ENCODE measurements around the gene TBKBP1.
"Not testable (repeated sequence)": the region's sequence is repeated elsewhere in the genome, so short reads cannot be mapped to it uniquely, and the experiment has no call there.

TBKBP1 gene

DNA sequence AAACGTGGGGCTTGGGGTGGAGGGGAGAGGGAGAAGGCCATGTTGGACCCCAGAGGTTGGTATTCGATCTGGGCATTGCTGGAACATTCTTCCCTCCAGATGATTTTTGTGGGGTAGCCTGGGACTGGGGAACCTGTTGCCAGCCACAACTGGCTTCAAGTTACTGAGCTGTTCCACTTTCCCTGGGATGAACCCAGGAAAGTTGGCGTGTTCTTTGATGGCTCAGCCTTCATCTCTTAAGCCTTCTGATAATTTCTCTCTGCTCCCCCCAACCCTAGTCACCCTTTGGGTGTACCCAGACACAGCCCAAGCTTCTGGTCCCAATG lies 41.1 kb downstream of the TBKBP1 start:
- no peak for DNase-seq

DNA sequence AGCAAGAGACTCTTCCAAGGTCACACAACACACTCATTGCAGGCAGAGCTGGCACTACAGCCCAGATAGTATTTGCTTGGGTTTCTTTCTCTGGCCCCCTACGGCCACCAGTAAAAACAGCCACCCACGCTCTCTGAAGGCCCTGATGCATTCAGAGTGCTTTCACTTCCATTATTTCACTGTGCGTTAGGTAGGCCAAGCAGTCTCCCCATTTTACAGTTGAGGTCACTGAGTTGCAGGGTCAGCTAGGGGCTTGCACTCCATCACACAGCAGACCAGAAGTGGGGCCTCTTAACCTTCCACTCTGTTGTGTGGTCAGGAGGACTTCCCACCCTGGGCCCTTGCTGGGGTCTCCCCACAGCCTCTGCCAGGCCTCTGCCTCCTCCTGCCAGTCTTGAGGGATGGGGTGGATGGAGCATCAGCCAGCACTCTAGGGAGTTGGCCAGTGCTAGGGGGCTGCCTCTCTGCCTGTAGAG lies 41.6 kb downstream of the TBKBP1 start:
- no peak for DNase-seq

DNA sequence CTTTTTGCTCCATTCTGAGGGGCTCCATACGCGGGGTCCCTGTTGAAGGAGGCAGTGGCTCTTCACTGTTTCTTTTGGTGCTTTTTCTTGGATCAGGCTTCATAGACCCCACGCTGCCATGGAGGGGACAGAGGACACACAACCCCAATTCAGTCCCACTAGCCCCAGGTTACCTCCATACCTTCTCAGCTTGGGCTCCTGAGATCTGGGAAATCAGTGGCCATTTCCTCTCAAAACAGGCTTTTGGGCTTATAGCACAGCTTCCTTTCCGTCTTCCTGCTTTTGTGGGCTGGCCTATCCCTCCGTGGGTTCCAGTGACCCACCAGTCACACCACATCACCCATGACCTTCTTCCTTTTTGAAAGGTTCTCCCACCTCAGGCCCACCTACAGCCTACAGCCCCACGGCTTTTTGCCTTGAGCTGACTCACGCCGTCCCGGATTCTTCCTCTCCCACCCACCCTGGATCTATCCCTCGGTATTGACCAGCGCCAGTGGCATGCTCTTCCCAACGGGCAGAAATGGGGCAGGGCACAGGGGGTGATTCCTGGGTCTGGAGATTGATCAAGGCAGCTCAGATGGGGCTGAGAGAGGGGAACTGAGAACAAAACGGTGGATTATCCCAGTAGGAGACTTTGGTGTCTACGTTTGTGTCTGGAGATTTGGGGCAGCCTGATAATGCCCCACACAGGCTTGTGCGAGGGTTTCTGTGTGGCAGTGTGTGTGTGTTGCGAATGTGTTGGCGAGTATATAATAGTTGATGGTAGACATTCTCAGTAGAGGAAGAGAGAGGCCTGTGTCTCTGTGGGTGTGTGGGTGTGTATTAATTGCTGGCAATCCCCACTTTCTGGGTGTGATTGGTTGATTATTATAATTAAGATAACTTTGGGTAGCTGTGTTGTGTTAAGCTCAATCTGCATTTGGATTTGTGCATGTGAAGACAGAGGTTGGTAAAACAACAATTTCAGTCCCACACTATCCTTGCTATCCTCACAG lies 42.8 kb downstream of the TBKBP1 start:
- no peak for DNase-seq

DNA sequence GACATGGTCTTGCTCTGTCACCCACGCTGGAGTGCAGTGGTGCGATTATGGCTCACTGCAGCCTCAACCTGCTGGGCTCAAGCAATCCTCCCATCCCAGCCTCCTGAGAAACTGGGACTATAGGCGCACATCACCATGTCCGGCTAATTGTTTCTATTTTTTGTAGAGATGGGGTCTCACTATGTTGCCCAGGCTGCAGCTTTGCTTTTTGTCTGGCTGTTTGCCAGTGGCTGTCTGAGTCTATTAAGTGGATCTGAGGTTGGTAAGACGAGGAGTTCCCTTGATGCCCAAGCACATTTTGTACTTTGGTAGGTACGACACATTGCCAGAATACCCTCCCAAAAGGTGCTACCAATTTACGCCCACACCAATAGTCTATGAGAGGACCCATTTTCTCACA lies 44.2 kb downstream of the TBKBP1 start:
- DNase-seq, result no peak

DNA sequence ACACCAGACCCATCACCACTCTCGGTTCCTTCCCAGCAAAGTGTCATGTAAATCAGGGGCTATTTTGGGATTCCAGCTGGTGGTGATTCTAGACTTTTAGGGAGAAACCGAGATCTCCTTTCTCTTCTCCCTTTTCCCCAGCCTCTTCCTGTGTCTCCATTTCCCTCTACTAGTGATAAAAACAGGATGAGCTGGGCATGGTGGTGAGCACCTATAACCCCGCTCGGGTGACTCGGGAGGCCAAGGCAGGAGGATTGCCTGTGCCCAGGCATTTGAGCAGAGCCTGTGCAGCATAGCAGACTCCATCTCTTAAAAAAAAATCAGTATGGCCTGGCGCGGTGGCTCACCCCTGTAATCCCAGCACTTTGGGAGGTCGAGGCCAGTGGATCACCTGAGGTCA lies 45.2 kb downstream of the TBKBP1 start:
- DNase-seq, result no peak

DNA sequence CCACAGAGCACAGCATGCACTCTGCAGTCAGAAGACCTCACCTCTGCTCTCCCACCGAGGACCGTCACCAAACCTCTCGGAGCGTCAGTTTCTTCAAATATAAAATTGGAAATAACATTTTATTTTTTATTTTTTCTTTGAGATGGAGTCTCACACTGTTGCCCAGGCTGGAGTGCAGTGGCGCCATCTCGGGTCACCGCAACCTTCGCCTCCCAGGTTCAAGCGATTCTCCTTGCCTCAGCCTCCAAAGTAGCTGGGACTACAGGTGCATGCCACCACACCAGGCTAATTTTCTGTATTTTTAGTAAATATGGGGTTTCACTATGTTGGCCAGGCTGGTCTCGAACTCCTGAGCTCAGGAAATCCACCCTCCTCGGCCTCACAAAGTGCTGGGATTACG lies 46.0 kb downstream of the TBKBP1 start:
- DNase-seq, result not testable (repeated sequence)

DNA sequence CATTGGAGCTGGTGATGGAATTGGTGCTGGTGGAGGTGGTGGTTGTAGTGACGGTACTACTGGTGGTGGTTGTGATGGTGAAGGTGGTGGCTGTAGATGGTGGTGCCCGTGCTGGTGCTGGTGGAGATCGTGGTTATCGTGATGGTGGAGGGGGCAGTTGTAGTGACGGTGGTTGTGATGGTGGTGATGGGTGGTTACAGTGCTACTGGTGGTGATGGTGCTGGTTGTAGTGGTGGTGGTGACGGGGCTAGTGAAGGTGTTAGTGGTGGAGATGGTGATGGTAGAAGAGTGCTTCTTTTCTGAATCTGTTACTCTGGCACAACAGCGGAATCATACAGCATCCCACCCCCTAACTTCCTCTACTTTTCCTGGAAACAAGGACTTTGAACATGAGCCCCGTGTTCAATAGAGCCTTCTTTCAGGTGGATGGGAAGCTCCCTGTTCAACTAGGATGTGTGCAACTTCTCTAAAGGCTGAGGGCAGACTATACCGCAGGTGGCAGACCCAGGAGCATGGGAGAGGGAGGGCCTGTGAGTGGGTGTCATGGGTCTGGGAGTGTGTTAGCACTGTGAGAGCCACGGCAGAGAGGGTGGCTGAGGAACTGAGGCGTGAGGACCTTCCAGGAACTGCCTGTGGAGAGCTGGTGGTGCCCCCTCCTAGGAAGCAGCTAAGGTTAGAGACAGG lies 47.3 kb downstream of the TBKBP1 start:
- DNase-seq, result no peak

DNA sequence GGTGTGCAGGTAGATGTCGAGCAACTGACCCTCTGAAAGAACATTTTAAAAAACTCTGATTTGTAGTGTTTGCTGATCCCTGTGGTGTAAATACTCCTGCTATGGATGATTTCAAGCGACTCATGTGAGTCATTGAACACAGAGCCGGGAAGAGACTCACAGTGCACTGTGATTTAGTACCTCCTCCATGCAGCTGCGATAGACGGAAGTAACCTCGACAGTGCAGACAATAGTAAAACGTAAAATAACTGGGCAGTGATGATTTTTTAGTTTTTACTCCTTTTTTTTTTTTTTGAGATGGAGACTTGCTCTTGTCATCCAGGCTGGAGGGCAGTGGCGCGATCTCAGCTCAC lies 47.8 kb downstream of the TBKBP1 start:
- no peak for DNase-seq

DNA sequence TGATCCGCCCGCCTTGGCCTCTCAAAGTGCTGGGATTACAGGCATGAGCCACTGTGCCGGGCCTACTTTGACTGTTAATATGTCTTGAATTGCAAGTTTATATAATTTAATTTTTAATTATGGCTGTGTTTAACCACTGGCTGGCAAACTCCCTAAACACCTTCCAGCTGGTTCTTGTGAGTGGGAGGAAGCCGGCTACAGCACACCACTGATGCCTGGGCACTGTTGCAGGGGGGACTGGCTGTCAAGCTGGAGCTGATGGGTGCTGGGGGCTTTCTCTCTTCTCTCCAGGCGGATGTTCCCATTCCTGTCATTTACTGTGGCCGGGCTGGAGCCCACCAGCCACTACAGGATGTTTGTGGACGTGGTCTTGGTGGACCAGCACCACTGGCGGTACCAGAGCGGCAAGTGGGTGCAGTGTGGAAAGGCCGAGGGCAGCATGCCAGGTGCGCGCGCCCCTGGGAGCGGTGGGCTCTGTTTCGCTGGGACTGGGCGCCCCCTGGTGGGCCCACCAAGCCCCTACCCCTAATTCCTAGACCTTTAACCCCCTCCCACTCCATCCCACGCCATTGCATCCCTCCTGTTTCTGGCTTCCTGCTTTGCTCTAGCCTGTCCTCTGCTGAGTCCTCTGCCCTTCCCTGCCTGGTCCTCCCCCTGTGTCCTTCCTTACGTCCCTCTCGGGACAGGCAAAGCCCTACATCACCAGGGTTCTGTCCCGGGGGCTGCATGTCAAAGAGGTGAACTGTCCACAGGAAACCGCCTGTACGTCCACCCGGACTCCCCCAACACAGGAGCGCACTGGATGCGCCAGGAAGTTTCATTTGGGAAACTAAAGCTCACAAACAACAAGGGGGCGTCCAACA lies 48.6 kb downstream of the TBKBP1 start:
- DNase-seq, result no peak

DNA sequence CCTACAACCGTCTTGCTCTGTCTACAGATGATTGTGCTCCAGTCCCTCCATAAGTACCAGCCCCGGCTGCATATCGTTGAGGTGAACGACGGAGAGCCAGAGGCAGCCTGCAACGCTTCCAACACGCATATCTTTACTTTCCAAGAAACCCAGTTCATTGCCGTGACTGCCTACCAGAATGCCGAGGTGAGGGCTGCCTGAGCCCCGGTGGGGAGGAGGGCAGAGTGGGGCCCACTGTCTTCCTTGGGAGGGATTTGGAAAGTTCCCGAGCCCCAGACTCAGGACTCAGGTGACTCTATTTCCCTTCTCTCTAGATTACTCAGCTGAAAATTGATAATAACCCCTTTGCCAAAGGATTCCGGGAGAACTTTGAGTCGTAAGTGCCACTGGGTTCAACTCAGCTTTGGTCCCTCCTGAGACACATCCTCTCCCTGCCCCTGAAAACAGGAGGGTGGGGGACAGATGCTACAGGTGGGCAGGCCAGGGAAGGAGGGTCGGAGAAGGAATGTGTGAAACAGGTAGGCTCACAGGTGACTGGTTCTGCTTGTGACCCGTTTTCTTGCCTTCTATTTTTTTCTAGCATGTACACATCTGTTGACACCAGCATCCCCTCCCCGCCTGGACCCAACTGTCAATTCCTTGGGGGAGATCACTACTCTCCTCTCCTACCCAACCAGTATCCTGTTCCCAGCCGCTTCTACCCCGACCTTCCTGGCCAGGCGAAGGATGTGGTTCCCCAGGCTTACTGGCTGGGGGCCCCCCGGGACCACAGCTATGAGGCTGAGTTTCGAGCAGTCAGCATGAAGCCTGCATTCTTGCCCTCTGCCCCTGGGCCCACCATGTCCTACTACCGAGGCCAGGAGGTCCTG lies 50.4 kb downstream of the TBKBP1 start:
- DNase-seq, result no peak

DNA sequence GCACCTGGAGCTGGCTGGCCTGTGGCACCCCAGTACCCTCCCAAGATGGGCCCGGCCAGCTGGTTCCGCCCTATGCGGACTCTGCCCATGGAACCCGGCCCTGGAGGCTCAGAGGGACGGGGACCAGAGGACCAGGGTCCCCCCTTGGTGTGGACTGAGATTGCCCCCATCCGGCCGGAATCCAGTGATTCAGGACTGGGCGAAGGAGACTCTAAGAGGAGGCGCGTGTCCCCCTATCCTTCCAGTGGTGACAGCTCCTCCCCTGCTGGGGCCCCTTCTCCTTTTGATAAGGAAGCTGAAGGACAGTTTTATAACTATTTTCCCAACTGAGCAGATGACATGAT lies 51.0 kb downstream of the TBKBP1 start:
- no peak for DNase-seq

DNA sequence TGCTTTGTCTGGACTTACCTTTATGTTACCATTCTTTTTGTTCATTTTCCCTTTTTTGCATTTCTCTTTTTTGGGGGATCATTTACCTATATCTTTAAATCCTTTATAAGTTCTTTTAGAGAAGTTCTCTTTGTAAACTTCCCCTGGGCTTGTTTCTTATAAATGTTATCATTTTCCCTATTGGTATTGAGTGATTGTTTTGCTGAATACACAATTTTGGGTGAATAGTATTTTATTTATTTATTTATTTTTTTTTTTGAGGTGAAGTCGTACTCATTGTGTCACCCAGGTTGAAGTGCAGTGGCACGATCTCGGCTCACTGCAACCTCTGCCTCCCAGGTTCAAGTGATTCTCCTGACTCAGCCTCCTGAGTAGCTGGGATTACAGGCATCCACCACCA lies 57.5 kb downstream of the TBKBP1 start:
- DNase-seq, result no peak

DNA sequence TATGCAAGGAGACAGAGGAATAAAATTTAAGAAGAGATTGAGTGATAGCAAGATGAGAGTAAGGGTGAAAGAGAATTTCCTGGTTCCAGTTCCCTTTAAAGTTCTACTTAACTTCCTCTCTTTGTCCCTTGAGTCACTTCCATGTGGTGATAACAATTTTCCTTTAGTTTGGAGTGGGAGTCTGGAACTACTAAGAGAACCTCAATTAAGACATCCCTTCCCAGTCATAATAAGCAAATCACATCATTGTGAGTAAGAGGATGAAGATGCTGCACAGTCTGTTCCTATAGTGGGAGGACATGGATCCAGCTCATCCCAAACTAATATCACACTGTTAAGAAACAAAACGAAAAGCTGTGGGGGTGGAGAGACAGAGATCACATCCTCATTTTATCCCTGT lies 63.4 kb downstream of the TBKBP1 start:
- DNase-seq, result no peak

DNA sequence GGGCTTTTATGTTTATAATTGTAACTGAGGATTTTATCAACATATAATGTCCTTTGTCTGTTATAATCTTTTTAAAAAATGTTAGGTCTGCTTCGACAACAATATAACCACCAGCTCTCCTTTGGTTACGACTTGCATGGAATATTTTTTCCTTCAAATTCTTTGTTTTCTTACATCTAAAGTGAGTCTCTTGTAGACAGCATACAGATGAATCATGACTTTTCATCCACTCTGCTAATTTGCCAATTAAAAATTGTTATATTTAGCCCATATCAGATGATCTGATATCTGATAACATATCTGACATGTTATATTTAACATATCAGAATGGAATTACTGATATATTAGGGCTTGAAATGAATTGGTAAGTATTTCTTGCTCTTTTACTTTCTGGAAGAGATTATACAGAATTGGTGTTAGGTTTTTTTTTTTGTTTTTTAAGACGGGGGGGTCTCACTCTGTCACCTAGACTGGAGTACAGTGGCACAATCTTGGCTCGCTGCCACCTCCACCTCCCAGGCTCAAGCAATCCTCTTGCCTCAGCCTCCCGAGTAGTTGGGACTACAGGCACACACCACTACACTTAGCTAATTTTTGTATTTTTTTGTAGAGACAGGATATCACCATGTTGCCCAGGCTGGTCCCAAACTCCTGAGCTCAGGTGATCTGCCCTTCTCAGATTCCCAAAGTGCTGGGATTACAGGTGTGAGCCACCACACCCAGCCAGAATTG lies 66.6 kb downstream of the TBKBP1 start:
- DNase-seq, result no peak

Measured in NCI-H748 treated with DMSO at 0.1 percent for 48 hours (cell line).